DMS 273 (cell line): ENCODE results near the gene PKIG.
"Not testable (repeated sequence)": the region's sequence is repeated elsewhere in the genome, so short reads cannot be mapped to it uniquely, and the experiment has no call there.

ENCODE experiments used
- DNase-seq: peaks from one replicate; lab custom pipeline; 2025; ENCODE audit not compliant: unreplicated experiment; lab: John Stamatoyannopoulos, UW

Gene PKIG

DNA sequence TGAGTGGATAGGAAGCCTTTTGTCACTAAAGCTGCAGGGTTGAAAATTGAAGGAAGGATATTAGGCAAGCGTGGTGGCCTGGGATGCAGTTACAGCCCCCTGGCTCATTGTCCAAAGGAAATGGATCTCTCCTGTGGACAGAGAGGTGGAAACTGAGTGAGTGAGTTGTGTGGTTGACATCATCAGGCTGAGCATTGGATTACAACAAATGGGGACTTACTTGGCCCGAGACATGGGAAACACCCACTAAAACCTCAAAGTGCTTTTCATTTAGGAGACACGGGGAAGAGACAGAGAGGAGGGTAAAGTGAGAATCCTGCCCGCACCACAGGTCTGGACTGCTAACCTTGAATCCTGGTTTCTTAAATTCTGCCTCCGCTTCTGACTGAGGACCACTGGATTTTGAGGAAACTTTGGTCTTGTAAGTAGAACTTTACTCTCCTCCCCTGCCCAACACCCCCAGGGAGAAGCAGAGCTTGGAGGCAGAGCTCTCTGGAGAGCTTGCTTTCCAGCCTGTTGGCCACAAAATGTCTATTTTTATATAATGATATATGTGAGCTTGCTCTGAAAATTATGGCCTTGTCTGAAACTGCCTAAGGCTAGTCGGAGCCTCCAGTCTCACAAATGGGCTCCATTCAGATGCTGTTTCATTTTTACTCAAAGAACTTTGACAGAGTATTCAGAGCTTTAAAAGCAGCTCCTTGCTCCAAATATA, at the start of gene PKIG:
TSS of gene PKIG (plus strand) at position 269 of the 715 bp plus-strand sequence. CDS start 31,978 bp downstream, outside the sequence.
- peak; percentile 42 for DNase-seq

GRCh38 chr20:44532981-44533331, 49.4 kb upstream of the PKIG start:
- DNase-seq: no peak

- DNase-seq: peak; percentile 12
These were observed 48.5 kb upstream of the PKIG start for GRCh38 chr20:44533928-44534327.

- DNase-seq: no peak
These were observed 46.2 kb upstream of the PKIG start for GRCh38 chr20:44536175-44536574.

DNA sequence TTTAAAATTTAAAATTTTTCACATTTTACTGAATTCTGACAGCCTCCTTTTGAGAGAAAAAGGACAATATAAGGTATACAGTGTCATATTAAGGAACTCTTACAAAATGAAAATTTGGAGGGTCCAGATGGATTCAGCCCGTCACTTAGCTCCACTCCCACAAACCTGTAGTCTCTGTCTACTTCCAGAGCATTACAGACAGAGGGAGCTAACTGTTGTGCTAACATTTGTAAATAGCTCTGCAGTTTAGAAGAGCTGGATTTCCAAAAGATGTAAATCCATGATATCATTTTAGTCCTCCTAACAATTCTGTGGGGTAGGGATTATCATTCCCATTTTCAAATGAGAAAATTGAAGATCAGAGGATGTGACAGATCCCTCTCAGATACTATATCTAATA, 44.4 kb upstream of the PKIG start:
- DNase-seq: peak; percentile 28

DNA sequence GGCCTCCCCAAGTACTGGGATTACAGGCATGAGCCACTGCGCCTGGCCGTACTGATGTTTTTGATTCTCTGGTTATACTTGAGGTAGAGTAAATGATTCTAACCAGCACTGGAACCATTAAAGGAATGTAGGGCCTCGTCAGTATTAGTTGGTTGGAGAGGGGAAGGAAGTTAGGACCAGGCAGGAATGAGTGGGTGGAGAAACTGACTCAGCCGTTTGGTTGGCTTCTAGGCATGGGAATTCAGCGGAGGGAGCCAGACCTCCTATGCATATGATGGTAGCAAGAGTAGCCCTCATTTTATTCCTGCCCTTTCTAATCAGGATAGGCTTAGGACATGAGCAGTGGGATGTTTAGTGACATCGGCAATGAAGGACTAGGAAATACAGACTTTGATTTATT, 41.5 kb upstream of the PKIG start:
- DNase-seq: no peak

- DNase-seq: no peak
These were observed 40.4 kb upstream of the PKIG start for GRCh38 chr20:44541992-44542391.

DNA sequence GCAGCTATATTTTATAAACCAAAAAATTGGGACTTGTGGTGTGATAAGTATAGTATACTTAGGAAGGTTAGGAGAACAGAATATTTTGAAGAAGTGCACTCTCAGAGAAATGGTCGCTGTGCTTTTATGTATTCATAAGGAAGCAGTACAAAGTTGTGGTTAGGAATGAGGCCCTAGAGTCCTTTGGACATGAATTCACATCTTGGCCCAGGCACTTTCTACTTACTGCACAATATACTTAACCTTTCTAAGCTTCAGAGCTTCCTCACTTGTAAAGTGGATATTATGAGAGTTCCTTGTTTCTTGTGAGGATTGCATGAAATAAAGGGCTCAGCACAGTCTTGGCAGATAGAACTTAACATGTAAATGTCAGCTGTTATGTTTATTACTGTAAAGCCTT, 39.5 kb upstream of the PKIG start:
- DNase-seq: no peak

DNA sequence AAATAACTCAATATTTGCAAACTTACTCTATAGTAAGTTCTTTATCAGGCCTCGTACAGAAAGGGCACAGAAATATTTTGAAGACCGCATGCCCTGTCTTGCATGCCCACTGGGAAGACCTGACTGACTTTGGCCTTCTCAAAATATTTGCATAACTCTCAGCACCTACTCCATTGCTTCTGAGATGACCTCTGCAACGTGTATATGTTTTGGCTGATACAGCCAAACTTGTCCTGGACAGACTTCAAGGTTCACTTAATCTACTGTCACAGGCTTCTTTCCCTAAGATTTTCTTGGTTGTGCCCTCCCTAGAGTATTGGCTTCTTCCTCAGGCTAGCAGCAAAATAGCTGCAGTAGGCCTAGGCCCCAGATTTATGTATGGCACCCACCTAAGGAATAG, 39.0 kb upstream of the PKIG start:
- DNase-seq: no peak

DNA sequence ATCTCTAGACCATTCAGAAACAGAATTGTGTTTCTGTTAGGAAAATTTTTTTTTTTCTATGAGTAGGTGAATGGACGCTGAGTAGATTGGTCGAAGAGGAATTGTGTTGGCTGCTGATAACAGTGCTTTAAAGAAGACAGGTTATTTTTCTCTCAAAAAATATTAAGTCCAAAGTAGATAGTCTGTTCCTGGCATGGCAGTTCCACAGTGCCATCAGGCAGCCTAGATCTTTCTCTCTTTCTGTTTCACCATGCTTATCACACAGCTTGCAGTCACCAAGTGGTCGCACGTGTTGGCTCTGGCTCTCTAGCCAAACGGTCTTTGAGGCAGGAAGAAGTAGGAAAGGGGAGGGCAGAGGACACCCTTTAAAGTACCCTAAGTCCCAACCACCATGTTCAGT, 38.1 kb upstream of the PKIG start:
- DNase-seq: no peak

GRCh38 chr20:44547419-44547818, 35.0 kb upstream of the PKIG start:
- no peak for DNase-seq

- no peak for DNase-seq
These were observed 33.3 kb upstream of the PKIG start for GRCh38 chr20:44549123-44549522.

DNA sequence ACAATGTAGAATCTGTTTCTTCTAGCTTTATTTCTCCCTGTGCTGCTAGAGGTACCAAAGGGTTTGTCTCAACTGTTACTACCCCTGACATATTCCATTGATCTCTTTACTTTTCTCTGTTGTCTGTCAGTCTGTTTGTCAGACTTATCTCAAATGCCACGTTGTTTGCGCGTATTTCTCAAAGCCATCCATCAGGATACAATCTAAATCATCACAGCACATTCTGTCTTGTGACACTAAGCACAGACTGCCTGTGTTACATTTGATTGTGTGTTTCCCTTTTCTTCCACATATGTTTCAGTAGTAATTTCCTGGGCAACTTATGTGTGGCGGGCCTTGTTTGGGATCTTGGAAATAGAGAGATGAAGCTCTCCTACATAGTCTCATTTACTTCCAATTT, 30.3 kb upstream of the PKIG start:
- no peak for DNase-seq

DNA sequence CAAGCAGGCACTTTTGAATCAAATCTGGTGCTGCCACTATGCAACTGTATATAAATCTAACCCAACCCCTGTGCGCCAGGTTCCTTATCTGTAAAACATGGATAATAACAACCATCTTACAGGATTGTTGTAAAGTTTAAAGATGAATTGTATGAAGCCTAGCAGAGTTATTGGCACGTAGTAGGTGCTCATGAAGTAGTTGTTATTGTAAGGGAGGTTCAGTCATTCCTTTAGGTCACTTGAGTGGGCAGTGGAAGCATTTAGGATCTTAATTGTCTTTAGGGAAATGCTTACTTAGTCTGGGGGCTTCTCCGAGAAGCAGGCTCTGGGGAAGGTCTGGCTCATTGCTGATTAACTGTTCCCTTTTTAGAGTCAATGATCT, 29.8 kb upstream of the PKIG start:
- DNase-seq: no peak

- peak; percentile 36 for DNase-seq
These were observed 29.1 kb upstream of the PKIG start for GRCh38 chr20:44552950-44553908.

DNA sequence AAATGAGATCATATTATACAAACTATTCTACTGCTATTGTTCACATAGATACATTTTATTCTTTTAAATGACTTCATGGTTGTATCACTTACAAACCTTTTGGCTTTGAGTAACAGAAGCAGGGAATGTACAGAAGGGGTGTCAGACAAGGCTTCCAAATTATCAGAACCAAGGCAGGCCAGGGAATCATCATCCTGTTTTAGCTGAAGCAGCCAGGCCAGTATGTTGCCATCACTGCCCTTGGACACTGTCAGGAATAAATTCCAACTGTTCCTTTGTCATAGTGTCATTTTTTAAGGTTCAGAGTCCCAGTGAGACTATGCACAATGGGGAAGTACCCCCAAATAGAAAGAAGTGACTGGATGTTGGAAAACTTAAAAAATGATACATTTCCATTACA, 23.1 kb upstream of the PKIG start:
- no peak for DNase-seq

DNA sequence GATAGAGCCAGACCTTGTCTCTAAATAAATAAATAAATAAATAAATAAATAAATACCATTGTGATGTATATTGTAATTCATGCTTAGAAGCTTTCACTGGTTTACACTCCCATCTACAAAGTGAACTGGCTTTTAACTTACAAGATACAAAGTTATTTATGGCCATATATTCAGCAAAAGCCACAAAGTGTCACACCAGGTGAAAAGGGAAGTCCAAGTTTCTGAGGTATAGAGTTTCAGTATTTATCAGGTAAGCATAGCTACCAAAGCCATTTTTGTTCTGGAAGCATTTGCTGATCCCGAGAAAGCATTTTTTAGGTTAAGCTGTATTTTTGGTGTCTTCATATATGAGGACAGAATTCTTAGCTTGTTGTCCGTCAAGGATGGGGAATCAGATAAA, 22.1 kb upstream of the PKIG start:
- DNase-seq: no peak

GRCh38 chr20:44560818-44561217, 21.6 kb upstream of the PKIG start:
- DNase-seq: not testable (repeated sequence)

- DNase-seq: no peak
These were observed 20.5 kb upstream of the PKIG start for GRCh38 chr20:44561876-44562275.

- no peak for DNase-seq
These were observed 16.4 kb upstream of the PKIG start for GRCh38 chr20:44566018-44566417.

GRCh38 chr20:44566811-44567210, 15.6 kb upstream of the PKIG start:
- no peak for DNase-seq

DNA sequence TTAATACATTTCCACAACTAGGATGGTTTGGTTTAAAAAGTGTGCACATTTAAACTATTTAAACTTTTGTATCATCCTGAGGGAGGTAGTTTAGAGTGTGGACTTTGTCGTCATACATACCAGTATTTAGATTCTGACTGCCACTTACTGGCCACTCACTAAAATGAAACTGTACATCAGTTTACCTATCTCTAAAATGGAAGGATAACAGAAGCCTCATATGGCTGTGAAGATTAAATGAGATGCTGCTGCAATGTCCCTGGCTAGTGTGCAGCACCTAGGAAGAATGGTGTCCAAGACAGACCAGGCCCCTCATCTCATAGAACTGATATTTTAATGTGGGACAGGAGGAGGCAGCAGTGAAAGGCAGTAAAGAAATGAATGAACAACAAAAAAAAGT, 12.0 kb upstream of the PKIG start:
- no peak for DNase-seq
